HepG2 (cell line): ENCODE measurements around the gene PCSK7. TPM values are rescaled to one million over a fixed set of nuclear protein-coding genes. Genes with fewer than 3 reads are reported as not detected.

Experiments
- GABPA ChIP-seq, 2 experiments: IDR thresholded peaks; 2 replicates each; pipeline ENCODE4 v1.6.1; 2011 to 2016; ENCODE audit warnings: low read depth in 2 of 2, low read length in 1 of 2, missing biosample characterization in 1 of 2, missing genetic modification characterization in 1 of 2
- GABPB1 ChIP-seq: IDR thresholded peaks from 2 replicates; pipeline ENCODE4 v1.6.1; 2016; ENCODE audit warnings: mild to moderate bottlenecking, missing genetic modification reagents, moderate library complexity, missing compliant biosample characterization
- HIVEP1 ChIP-seq: sonication (generic); formaldehyde crosslinking; IDR thresholded peaks from 2 replicates; pipeline ENCODE4 v1.4.0; 2020; ENCODE audit warnings: mild to moderate bottlenecking, missing genetic modification reagents
- HOXA7 ChIP-seq: sonication (generic); formaldehyde crosslinking; IDR thresholded peaks from 2 replicates; pipeline ENCODE4 v1.8.1; 2022; ENCODE audit warnings: mild to moderate bottlenecking, missing genetic modification reagents, moderate library complexity
- NCOA5 ChIP-seq: sonication (generic); formaldehyde crosslinking; IDR thresholded peaks from 2 replicates; pipeline ENCODE4 v1.4.0; 2020; ENCODE audit warnings: missing genetic modification reagents
- NR2F2 ChIP-seq: IDR thresholded peaks from 2 replicates; pipeline ENCODE4 v1.6.1; 2012; ENCODE audit warnings: low read depth, inconsistent platforms, borderline replicate concordance
- RAD21 ChIP-seq: fragments of 450-650 bp; formaldehyde crosslinking; IDR thresholded peaks from 2 replicates; pipeline ENCODE4 v1.5.0; 2020; ENCODE audit warnings: mild to moderate bottlenecking
- THAP11 ChIP-seq: IDR thresholded peaks from 2 replicates; pipeline ENCODE4 v1.6.1; 2016; ENCODE audit warnings: missing biosample characterization, missing genetic modification reagents
- ZBTB3 ChIP-seq: sonication (generic); formaldehyde crosslinking; IDR thresholded peaks from 2 replicates; pipeline ENCODE4 v1.4.0; 2020; ENCODE audit warnings: low read depth, mild to moderate bottlenecking, moderate library complexity, missing genetic modification reagents, borderline replicate concordance
- ZNF501 ChIP-seq: sonication (generic); formaldehyde crosslinking; IDR thresholded peaks from 2 replicates; pipeline ENCODE4 v1.5.1; 2020; ENCODE audit warnings: mild to moderate bottlenecking, moderate library complexity, missing genetic modification reagents
- ZNF577 ChIP-seq: sonication (generic); formaldehyde crosslinking; IDR thresholded peaks from 2 replicates; pipeline ENCODE4 v1.4.0; 2020; ENCODE audit warnings: mild to moderate bottlenecking, low read depth, missing genetic modification reagents, borderline replicate concordance
- polyA plus RNA-seq, 8 experiments: library from polyadenylated mRNA; depleted of rRNA in 3 of 8; stranded (reverse) in 7 of 8; unstranded in 1 of 8; fragments of >200 nt; fragmentation: Illumina TruSeq in 4 of 8; extraction: Trizol in 4 of 8; gene quantifications; 2 replicates each; pipeline versions ENCODE4 v1.2.1 to v1.2.3, GENCODE V29; 2011 to 2016; ENCODE audit warnings: low read depth in 4 of 8, missing spikeins in 1 of 8, mixed read lengths in 1 of 8; ENCODE audit not compliant: insufficient read depth in 1 of 8
- total RNA-seq, 5 experiments: library from RNA; depleted of rRNA; stranded (reverse); fragments of >200 nt; fragmentation: Illumina TruSeq; extraction: Trizol; gene quantifications; 2 replicates each; pipeline ENCODE4 v1.2.3, GENCODE V29; 2016; ENCODE audit warnings: low read depth in 1 of 5
- TF ChIP-seq, protein P1 (sequence below): sonication (generic); formaldehyde crosslinking; IDR thresholded peaks from 2 replicates; pipeline ENCODE4 v1.8.1; 2023; ENCODE audit warnings: mild to moderate bottlenecking, inconsistent platforms, moderate library complexity, missing genetic modification reagents, borderline replicate concordance
- TF ChIP-seq, protein P2 (sequence below): sonication (generic); formaldehyde crosslinking; IDR thresholded peaks from 2 replicates; pipeline ENCODE4 v1.4.0; 2020; ENCODE audit warnings: mild to moderate bottlenecking, low read depth, missing genetic modification reagents
- TF ChIP-seq, protein P3 (sequence below): IDR thresholded peaks from 2 replicates; pipeline ENCODE4 v1.6.1; 2016; ENCODE audit warnings: missing compliant biosample characterization, missing genetic modification reagents, borderline replicate concordance
- TF ChIP-seq, protein P4 (sequence below): sonication (generic); formaldehyde crosslinking; IDR thresholded peaks from 2 replicates; pipeline ENCODE4 v1.9.0; 2022; ENCODE audit warnings: missing genetic modification reagents, mild to moderate bottlenecking, borderline replicate concordance
- TF ChIP-seq, protein P5 (sequence below): IDR thresholded peaks from 2 replicates; pipeline ENCODE4 v1.6.1; 2016; ENCODE audit warnings: low read depth
- TF ChIP-seq, protein P6 (sequence below): sonication (generic); formaldehyde crosslinking; IDR thresholded peaks from 2 replicates; pipeline ENCODE4 v1.5.0; 2020; ENCODE audit warnings: missing genetic modification reagents
- TF ChIP-seq, protein P7 (sequence below): sonication (generic); formaldehyde crosslinking; IDR thresholded peaks from 2 replicates; pipeline ENCODE4 v1.8.0; 2022; ENCODE audit warnings: mild to moderate bottlenecking, missing genetic modification reagents, borderline replicate concordance

The PCSK7 gene
- total and polyA plus RNA-seq, 2 of the 13 experiments (the other 11 are each of a cell fraction or from before 2014, with no cell fraction given): 13.4 to 13.8 TPM

DNA sequence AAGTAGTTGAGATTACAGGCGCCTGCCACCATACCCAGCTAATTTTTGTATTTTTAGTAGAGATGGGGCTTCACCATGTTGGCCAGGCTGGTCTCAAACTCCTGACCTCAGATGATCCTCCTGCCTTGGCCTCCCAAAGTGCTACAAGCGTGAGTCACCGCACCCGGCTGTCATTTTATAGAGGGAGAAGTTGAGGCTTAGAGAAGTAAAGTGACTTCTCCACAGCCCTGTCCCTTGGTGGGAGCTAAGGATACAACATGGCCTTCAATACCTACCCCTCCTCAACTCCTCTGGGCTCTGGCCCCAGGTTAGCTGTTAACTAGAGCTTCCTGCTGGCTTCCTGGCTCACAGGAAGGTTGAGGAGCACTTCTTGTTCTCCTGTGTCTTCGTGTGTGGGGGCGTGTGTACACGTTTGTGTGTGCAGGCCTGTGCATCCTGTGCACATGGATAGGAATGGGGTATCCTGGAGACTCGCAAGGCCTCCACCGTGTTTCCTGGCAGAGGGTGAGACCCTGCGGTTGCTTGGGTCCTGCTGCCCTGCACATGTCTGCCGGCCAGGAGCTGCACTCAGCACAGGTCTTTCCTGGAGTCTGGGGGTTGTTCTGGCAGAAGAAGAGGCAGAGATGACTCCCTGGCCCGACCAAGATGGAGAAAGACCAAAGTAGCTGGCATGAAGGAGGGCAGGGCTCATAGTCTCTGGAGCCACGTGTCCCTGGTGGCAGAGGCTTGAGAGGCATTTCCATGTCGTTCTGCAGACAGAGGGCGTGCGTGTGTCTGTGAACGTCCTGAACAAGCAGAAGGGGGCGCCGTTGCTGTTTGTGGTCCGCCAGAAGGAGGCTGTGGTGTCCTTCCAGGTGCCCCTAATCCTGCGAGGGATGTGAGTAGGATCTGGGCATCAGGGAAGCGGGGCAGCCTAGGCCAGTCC lies 51.0 kb downstream of the PCSK7 start (continued):
- TF ChIP-seq, protein P1, sequence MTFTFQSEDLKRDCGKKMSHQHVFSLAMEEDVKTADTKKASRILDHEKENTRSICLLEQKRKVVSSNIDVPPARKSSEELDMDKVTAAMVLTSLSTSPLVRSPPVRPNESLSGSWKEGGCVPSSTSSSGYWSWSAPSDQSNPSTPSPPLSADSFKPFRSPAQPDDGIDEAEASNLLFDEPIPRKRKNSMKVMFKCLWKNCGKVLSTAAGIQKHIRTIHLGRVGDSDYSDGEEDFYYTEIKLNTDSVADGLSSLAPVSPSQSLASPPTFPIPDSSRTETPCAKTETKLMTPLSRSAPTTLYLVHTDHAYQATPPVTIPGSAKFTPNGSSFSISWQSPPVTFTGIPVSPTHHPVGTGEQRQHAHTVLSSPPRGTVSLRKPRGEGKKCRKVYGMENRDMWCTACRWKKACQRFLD (CRISPR knock-in tag): no peak
- TF ChIP-seq HIVEP1 (CRISPR knock-in tag) (no peak), ZBTB3 (CRISPR knock-in tag) (no peak), HOXA7 (CRISPR knock-in tag) (no peak), ZNF501 (peak; percentile 63; the same call in 1 of the 2 replicates), GABPB1 (CRISPR knock-in tag) (0 out of 2 replicates have a peak, but pooled peaks have one; percentile 43), RAD21 (CRISPR knock-in tag) (peak; percentile 57), NR2F2 (no peak), ZNF577 (CRISPR knock-in tag) (no peak), NCOA5 (CRISPR knock-in tag) (no peak), GABPA (IDR thresholded peaks at IDR 0.05; ENCODE audit: low read depth, low read length) (no peak), GABPA (CRISPR knock-in tag; IDR thresholded peaks at IDR 0.05; ENCODE audit: low read depth) (no peak), THAP11 (peak; percentile 29; the same call in 1 of the 2 replicates)
- TF ChIP-seq, protein P2, sequence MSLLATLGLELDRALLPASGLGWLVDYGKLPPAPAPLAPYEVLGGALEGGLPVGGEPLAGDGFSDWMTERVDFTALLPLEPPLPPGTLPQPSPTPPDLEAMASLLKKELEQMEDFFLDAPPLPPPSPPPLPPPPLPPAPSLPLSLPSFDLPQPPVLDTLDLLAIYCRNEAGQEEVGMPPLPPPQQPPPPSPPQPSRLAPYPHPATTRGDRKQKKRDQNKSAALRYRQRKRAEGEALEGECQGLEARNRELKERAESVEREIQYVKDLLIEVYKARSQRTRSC (CRISPR knock-in tag): no peak
- TF ChIP-seq, protein P3, sequence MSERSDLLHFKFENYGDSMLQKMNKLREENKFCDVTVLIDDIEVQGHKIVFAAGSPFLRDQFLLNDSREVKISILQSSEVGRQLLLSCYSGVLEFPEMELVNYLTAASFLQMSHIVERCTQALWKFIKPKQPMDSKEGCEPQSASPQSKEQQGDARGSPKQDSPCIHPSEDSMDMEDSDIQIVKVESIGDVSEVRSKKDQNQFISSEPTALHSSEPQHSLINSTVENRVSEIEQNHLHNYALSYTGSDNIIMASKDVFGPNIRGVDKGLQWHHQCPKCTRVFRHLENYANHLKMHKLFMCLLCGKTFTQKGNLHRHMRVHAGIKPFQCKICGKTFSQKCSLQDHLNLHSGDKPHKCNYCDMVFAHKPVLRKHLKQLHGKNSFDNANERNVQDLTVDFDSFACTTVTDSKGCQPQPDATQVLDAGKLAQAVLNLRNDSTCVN (CRISPR knock-in tag): no peak
- TF ChIP-seq, protein P4, sequence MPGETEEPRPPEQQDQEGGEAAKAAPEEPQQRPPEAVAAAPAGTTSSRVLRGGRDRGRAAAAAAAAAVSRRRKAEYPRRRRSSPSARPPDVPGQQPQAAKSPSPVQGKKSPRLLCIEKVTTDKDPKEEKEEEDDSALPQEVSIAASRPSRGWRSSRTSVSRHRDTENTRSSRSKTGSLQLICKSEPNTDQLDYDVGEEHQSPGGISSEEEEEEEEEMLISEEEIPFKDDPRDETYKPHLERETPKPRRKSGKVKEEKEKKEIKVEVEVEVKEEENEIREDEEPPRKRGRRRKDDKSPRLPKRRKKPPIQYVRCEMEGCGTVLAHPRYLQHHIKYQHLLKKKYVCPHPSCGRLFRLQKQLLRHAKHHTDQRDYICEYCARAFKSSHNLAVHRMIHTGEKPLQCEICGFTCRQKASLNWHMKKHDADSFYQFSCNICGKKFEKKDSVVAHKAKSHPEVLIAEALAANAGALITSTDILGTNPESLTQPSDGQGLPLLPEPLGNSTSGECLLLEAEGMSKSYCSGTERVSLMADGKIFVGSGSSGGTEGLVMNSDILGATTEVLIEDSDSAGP (CRISPR knock-in tag): peak; percentile 90; the same call in 1 of the 2 replicates
- TF ChIP-seq, protein P5, sequence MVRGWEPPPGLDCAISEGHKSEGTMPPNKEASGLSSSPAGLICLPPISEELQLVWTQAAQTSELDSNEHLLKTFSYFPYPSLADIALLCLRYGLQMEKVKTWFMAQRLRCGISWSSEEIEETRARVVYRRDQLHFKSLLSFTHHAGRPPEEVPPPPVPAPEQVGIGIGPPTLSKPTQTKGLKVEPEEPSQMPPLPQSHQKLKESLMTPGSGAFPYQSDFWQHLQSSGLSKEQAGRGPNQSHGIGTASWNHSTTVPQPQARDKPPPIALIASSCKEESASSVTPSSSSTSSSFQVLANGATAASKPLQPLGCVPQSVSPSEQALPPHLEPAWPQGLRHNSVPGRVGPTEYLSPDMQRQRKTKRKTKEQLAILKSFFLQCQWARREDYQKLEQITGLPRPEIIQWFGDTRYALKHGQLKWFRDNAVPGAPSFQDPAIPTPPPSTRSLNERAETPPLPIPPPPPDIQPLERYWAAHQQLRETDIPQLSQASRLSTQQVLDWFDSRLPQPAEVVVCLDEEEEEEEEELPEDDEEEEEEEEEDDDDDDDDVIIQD (CRISPR knock-in tag): no peak
- TF ChIP-seq, protein P6, sequence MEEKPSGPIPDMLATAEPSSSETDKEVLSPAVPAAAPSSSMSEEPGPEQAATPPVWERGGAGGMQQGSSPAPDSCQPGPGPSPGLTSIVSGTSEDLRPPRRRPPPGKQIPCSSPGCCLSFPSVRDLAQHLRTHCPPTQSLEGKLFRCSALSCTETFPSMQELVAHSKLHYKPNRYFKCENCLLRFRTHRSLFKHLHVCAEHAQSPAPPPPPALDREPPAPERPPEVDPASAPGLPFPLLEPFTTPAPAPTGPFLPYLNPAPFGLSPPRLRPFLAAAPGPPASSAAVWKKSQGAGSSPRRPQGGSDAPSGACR (CRISPR knock-in tag): no peak
- TF ChIP-seq, protein P7, sequence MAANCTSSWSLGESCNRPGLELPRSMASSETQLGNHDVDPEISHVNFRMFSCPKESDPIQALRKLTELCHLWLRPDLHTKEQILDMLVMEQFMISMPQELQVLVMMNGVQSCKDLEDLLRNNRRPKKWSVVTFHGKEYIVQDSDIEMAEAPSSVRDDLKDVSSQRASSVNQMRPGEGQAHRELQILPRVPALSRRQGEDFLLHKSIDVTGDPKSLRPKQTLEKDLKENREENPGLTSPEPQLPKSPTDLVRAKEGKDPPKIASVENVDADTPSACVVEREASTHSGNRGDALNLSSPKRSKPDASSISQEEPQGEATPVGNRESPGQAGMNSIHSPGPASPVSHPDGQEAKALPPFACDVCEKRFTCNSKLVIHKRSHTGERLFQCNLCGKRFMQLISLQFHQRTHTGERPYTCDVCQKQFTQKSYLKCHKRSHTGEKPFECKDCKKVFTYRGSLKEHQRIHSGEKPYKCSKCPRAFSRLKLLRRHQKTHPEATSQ (CRISPR knock-in tag): no peak
